Left cardiac atrium (tissue), 4 donors: ENCODE data around the gene HSD17B2. TPM values are rescaled to one million over a fixed set of nuclear protein-coding genes. Genes with fewer than 3 reads are reported as not detected.
"Not testable (repeated sequence)": the region's sequence is repeated elsewhere in the genome, so short reads cannot be mapped to it uniquely, and the experiment has no call there.

Source experiments
- ATAC-seq, 2 donors: fragments of 200-7000 bp; cut with Tn5 transposase; one replicate each; pipeline ENCODE4 v1.9.1; 2020; ENCODE audit warnings: mild to moderate bottlenecking in 2 of 2, moderate library complexity in 2 of 2
- DNase-seq: peaks from one replicate; pipeline ENCODE4 v3.0.0-alpha.2; 2020
- intact Hi-C, 2 donors: fragments of 100-400 bp; cut with DNase I; formaldehyde crosslinking; loops; one replicate each; pipeline versions ENCODE4 v1.14.1 to v1.15.1; 2022 to 2023
- total RNA-seq, 2 donors: library from RNA; stranded (reverse); fragmentation: NEBNext Ultra II Directional; extraction: Animal tissue kit (Norgen Biotek cat#: 25700); gene quantifications; one replicate each; pipeline ENCODE4 v1.2.1, GENCODE V29; 2021
- donor health status: DM: no; HTN: yes; CAD: no.
- donor health status: DM: no; HTN: yes; CAD: no; lungs with severe emphysema.
- donor health status: DM: yes; HTN: yes; CAD: no.
- donor health status: Dilated cardiomyopathy.

The HSD17B2 gene
- total RNA-seq, 2 donors from 2014 or later: not detected

- peak; percentile 90 to 95 for ATAC-seq
- peak; percentile 26 for DNase-seq
- intact Hi-C loops: no loop called here
Observed at GRCh38 chr16:82108774-82109173, 73.7 kb downstream of the HSD17B2 start.

GRCh38 chr16:82109266-82109665, 74.2 kb downstream of the HSD17B2 start:
- DNase-seq, ATAC-seq, intact Hi-C loops: not testable (repeated sequence)

GRCh38 chr16:82111944-82112343, 76.9 kb downstream of the HSD17B2 start:
- intact Hi-C loops: no loop called here
- no peak for DNase-seq
- ATAC-seq: no peak

GRCh38 chr16:82113741-82114140, 78.7 kb downstream of the HSD17B2 start:
- DNase-seq (no peak), ATAC-seq (no peak)
- intact Hi-C loops: no loop called here

- intact Hi-C loops: no loop called here
- no peak for DNase-seq
- ATAC-seq: no peak
Observed at GRCh38 chr16:82116535-82116934, 81.5 kb downstream of the HSD17B2 start.

- DNase-seq: no peak
- ATAC-seq: no peak
- intact Hi-C loops: no loop called here
Observed at GRCh38 chr16:82118749-82119148, 83.7 kb downstream of the HSD17B2 start.

- intact Hi-C loops: no loop called here
- ATAC-seq (no peak), DNase-seq (no peak)
Observed at GRCh38 chr16:82119405-82119804, 84.4 kb downstream of the HSD17B2 start.

- ATAC-seq: no peak
- intact Hi-C loops: no loop called here
- no peak for DNase-seq
Observed at GRCh38 chr16:82124651-82125050, 89.6 kb downstream of the HSD17B2 start.

- intact Hi-C loops: no loop called here
- no peak for ATAC-seq
- DNase-seq: no peak
Observed at GRCh38 chr16:82129881-82130280, 94.8 kb downstream of the HSD17B2 start.

GRCh38 chr16:82133798-82134197, 98.7 kb downstream of the HSD17B2 start:
- DNase-seq: no peak
- ATAC-seq: no peak
- intact Hi-C loops: no loop called here

- ATAC-seq: peak in 1 of 2 donors; percentile 55
- DNase-seq: no peak
- intact Hi-C loops: no loop called here
Observed at GRCh38 chr16:82134846-82135245, 99.8 kb downstream of the HSD17B2 start.

GRCh38 chr16:82135844-82136243, 100.8 kb downstream of the HSD17B2 start:
- no peak for ATAC-seq
- no peak for DNase-seq
- intact Hi-C loops: no loop called here

GRCh38 chr16:82136956-82137821, 102.1 kb downstream of the HSD17B2 start:
- DNase-seq (no peak), ATAC-seq (no peak)
- intact Hi-C loops: no loop called here

- no peak for DNase-seq
- intact Hi-C loops: no loop called here
- ATAC-seq: no peak
Observed at GRCh38 chr16:82137822-82138167, 102.7 kb downstream of the HSD17B2 start.

GRCh38 chr16:82138478-82139285, 103.6 kb downstream of the HSD17B2 start:
- intact Hi-C loops: no loop called here
- DNase-seq: no peak
- ATAC-seq: no peak

- intact Hi-C loops, ATAC-seq, DNase-seq: not testable (repeated sequence)
Observed at GRCh38 chr16:82139286-82139571, 104.2 kb downstream of the HSD17B2 start.

- intact Hi-C loops: no loop called here
- no peak for ATAC-seq
- no peak for DNase-seq
Observed at GRCh38 chr16:82146556-82146955, 111.5 kb downstream of the HSD17B2 start.

- DNase-seq (no peak), ATAC-seq (no peak)
- intact Hi-C loops: no loop called here
Observed at GRCh38 chr16:82146957-82147356, 111.9 kb downstream of the HSD17B2 start.

GRCh38 chr16:82147546-82147945, 112.5 kb downstream of the HSD17B2 start:
- intact Hi-C loops: no loop called here
- DNase-seq: no peak
- no peak for ATAC-seq
